Activated CD8-positive, alpha-beta memory T cell treated with anti-CD3 and anti-CD28 coated beads for 36 hours (primary cell): ENCODE measurements around the gene LRRC4C. TPM values are rescaled to one million over a fixed set of nuclear protein-coding genes. Genes with fewer than 3 reads are reported as not detected.

Experiments used
- CTCF ChIA-PET: fragments of 350-600 bp; sonication (Branson Sonifier 250); formaldehyde crosslinking; loops from one replicate; lab custom pipeline; 2021; ENCODE audit warnings: antibody characterized with exemption; lab: Charles Lee
- POLR2A ChIA-PET: fragments of 350-600 bp; sonication (Branson Sonifier 250); formaldehyde crosslinking; loops from one replicate; lab custom pipeline; 2021; ENCODE audit warnings: antibody characterized with exemption; lab: Charles Lee
- total RNA-seq, 2 experiments: library from RNA; stranded (reverse); gene quantifications; one replicate each; pipeline ENCODE4 v1.2.3, GENCODE V29; 2021

Gene LRRC4C
- total RNA-seq, 2 experiments from 2014 or later, result not detected

DNA sequence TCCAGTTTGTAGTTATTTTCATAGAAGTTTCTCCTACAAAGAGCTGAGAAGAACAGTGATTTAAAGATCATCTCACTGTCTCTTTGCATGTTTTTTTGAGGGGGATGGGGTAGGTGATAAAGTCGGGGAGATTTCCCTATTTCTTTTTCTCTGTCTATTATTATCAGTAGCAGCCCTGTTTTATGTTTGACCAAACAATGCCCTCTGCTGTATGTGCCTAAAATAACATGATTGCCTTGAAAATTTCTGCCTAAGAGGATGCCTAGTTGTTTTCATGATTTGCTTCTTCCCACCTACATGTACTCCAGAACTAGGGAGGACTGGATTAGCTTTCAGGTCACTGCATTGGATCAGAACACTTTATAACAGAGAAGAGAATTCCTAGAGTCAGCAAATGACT lies 1330.2 kb downstream of the LRRC4C start:
- POLR2A ChIA-PET, result no interaction called here
- CTCF ChIA-PET, result no interaction called here

DNA sequence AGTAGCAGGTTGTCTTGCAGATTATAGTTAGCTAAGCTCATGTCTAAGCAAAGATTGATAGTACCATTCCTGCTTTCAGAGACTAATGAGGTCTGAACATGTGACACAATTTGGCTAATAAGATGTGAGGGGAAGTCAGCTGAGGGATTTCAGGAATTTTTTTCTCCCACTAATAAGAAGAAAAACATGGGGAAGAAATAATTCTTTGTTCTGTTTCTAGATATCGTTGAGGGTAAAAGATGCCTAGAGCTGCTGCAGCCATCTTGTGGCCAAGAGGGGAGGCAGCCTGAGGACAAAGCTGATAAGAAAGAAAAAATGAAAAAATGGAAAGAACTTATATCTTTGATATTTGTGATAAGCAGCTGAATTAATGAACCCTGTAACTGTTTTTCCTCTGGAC lies 1334.4 kb downstream of the LRRC4C start:
- ChIA-PET POLR2A (no interaction called here), CTCF (no interaction called here)

DNA sequence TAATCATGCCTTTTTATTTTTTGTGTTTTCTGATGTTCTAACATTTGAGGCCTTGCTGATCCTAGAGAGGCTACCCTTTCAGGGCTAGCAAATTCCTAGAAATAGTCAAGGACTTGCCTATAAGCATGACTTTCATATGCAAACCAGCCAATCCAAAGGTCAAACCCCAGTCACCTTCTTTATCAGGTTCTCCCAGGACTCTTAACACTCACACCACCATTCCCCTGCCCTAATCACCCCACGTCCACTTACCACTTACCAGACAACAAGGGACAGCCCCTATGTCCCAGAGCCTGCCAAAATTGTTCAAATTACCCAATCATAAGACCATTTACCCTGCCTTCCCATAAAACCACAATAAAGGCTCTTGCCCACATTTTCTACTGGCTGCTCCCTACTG lies 1339.8 kb downstream of the LRRC4C start:
- POLR2A ChIA-PET, result no interaction called here
- CTCF ChIA-PET, result no interaction called here

DNA sequence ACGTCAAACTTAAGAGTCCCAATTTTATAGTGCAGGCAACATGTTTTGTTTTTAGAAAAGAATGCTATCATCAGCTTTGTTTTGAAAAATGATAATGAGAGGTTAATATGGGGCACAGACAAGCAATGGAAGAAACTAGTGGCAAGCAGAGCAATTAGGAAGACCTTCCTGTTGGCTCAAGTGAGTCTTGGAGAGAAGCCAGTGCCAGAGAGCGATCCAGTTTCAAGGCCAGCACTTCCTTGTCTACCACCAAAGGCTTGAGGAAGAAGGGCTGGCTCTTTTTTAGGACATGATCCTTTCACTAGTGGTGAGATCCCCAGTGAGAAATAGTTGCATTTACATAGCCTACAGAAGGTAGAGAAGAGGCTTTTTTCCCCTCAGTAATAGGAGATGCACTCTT lies 1340.7 kb downstream of the LRRC4C start:
- ChIA-PET CTCF (interaction anchor here (0.5 kb wide), 1 partner anchor 132 kb away, joined by 3 read pairs; no protein-coding TSS in a partner anchor), POLR2A (no interaction called here)

DNA sequence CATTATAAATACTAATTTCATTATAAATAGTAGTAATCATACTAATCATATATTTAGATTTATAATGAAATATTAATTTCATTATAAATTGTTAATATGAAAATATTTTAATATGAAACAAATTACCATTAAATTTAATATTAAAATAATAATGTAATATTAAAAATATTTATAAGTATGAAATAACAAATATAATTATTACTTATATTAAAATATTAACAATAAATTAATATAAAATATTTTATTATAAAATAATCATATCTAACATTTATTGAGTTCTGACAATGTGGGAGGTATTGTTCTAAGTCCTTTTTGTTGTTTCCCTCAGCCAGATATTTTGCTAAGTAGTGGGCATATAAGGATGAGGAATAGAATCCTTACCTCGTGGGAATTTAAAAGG lies 1341.4 kb downstream of the LRRC4C start:
- CTCF ChIA-PET, result no interaction called here
- POLR2A ChIA-PET, result no interaction called here

DNA sequence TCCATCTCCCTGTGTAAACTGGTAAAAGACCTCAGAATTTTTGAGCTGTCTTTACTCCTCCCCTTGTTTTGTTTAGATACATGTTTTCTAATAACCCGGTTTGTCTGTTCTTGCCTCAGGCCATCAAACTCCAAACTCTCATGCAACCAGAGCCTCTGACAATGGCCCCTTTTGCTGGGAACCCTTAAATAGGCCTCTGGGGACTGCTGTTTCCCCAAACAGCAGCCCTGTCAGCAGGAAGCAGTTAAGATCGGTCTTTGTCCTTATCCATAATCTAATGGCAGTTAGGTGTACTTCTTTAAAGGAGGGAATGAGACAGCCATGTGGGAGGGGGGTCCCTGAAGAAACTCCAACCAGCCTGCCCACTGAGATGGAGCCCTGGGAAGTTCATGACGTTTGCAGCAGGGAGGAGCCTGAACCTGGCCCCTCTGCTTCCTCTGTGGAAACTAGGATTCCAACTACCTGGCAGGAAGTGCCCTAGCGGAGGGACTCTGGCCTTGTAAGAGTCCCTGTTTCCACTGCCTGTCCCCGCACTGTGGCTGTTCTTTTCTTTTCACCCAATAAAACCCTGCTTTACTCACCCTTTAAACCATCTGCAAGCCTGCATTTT lies 1354.4 kb downstream of the LRRC4C start:
- POLR2A ChIA-PET, result no interaction called here
- CTCF ChIA-PET, result no interaction called here

DNA sequence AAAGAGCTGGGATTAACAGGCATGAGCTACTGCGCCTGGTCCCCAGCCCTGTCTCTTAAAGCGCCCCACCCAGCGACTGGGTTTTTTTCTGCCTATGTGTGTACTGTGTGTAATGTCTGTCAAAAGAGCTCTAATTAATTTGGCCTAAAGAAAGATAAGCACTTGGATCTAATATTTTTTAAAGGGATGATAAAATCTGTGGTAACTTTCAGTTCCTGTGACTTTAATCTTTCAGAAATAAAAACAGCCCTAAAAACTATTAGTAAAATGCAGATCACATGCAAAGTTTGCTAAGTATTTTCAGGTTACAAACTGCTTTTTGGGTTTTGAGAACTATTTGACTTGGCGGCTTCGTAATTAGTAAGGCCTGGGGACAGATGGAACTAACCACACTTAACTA lies 1358.7 kb downstream of the LRRC4C start:
- CTCF ChIA-PET, result interaction anchor here (0.7 kb wide), 1 partner anchor 790 kb away, joined by 4 read pairs; no protein-coding TSS in a partner anchor

DNA sequence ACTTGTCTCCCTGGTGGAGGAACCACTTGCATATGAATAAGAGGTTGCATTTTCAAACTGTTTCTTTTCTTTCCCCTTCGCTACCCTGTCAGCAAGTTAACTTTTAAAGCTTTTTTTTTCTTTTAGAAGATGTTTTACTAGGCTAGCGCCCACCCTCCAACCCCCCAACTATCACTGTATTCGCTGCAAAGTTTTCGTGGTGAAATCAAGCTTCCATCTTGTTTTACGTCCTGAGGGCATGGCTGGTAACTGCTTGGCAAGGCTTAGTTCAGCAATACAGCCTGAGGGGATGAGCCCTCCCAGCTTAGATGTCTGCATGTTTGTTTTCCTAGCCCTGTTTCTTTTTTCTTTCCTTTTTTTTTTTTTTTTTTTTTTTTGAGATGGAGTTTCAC lies 1359.3 kb downstream of the LRRC4C start:
- POLR2A ChIA-PET, result no interaction called here
- CTCF ChIA-PET, result interaction anchor here (0.7 kb wide), 1 partner anchor 790 kb away, joined by 4 read pairs; no protein-coding TSS in a partner anchor

More for the DNA sequence above, 1358.7 kb downstream of the LRRC4C start:
- POLR2A ChIA-PET, result no interaction called here

DNA sequence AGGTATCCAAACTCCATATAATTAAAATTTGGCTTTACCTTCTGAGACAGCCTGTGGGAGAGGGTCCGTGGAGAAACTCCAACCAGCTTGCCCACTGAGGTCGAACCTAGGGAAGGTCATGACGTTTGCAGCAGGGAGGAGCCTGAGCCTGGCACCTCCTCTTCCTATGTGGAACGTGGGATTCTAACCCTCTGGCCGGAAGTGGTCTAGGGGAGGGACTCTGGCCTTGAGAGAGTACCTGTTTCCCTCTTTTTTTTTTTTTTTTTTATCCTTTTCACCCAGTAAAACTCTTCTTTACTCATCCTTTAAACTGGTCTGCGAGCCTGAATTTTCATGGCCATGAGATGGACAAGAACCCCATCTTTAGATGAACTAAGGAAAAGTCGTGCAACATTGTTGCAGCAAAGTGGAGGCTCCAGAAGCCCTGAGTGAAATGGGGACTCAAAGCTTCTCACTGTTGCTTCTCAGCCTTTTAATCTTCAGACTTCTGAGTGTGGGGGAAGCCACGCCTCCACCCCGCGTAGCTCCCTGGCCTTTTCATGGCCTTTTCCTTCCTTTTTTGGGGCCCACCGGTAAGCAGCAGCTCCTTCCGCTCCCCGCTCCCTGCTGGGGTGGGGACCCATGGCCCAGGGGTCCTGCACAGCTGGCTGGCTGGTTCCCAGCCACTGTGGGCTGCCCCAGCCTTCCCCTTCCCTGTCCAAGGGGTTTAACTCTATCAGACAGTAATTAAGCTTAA lies 1359.9 kb downstream of the LRRC4C start:
- POLR2A ChIA-PET, result no interaction called here
- CTCF ChIA-PET, result no interaction called here

DNA sequence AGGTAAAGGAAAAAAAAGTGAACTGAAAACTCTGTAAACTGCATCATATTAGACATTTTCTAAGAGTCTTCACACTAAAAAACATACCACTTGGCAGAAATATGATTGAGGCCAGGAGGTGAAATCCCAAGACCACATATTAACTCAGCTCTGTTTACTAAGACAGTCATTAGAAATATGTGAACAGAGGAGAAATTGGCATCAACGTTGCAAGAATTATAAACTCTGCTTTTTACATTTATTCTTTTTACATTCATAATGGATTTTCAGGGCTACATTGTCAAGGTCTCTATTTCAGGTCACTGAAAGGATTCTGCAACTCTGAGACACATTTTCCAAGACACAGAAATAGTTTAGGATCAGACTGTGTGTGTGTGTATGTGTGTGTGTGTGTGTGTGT lies 1364.0 kb downstream of the LRRC4C start:
- CTCF ChIA-PET, result no interaction called here

DNA sequence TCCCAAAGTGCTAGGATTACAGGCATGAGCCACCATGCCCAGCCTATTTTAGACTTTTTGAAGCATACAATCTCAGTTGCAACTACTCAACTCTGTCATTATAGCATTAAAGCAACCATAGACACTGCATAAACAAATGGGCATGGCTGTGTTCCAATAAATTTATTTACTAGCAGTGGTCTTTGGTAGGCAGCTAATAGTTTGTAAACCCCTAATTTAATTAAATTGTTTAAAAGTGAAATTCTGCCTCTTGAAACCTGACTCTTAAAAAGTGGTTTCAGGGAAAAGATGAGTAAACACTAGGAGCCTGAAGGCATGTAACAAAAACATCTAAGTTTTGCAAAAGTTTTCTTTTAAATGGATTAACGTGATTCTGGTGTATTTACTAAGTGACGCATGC lies 1364.5 kb downstream of the LRRC4C start:
- ChIA-PET CTCF (no interaction called here), POLR2A (no interaction called here)

More for the DNA sequence above, 1364.0 kb downstream of the LRRC4C start:
- POLR2A ChIA-PET, result no interaction called here

DNA sequence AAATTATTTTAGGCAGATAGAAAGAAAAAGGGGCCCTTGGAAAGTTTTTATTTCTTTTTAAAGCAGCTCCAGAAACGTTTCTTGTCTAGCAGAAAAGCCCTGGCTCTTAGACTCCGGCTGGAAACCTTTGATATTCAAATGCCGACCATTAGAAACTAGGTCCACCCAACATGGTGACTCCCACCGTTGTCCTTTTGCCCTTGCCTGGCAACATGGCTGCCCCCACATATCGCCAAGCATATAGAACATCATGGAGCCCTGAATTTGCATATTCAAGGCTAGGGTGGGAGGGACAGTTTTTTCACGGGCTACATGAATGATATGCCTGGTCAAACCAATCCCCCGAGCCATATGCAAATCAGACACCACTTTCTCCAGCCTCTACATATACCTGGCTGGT lies 1379.0 kb downstream of the LRRC4C start:
- ChIA-PET POLR2A (interaction anchor here (0.6 kb wide), 1 partner anchor 15 kb away, joined by 4 read pairs; no protein-coding TSS in a partner anchor), CTCF (no interaction called here)
